Posterior cingulate gyrus (tissue), 11 donors: ENCODE measurements around the gene HIVEP3.
A peak's percentile ranks its signal among the peaks of the same experiment; 100 is the strongest.

Source experiments
- DNase-seq, 10 donors: peaks; one replicate each; pipeline versions ENCODE4 v3.0.0 to v3.0.0-alpha.2; 2020 to 2021; ENCODE audit warnings: mixed read lengths in 3 of 10
- intact Hi-C: fragments of 100-400 bp; cut with DNase I; formaldehyde crosslinking; loops from one replicate; pipeline ENCODE4 v1.15.1; 2023

The HIVEP3 gene

GRCh38 chr1:41799205-41799604 is 119.5 kb downstream of the HIVEP3 start:
- intact Hi-C loops = no loop called here

DNA sequence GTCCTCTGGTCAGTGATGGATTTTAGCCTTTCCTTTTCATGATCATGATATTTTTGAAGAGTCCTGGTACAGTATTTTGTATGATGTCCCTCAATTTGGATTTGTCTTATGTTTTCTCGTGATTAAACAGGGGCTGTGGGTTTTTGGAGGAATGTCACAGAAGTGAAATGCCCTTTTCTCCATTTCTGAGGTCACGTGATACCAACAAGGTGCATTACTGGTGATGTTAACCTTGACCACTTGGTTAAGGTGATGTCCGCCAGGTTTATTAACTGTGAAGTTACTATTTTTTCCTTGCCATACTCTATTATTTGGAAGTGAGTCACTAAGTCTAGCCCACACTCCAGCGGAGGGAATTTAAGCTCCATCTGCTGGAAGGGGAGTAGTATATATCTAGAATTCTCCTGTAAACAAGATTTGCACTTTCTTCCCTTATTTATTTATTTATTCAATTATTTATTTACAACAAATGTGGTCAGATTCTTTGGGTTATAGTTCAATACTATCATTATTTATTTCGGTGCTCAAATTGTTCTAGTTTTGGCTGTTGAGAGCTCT is 123.4 kb downstream of the HIVEP3 start:
- no peak for DNase-seq
- intact Hi-C loops = no loop called here

More at GRCh38 chr1:41799205-41799604, 119.5 kb downstream of the HIVEP3 start:
- no peak for DNase-seq

DNA sequence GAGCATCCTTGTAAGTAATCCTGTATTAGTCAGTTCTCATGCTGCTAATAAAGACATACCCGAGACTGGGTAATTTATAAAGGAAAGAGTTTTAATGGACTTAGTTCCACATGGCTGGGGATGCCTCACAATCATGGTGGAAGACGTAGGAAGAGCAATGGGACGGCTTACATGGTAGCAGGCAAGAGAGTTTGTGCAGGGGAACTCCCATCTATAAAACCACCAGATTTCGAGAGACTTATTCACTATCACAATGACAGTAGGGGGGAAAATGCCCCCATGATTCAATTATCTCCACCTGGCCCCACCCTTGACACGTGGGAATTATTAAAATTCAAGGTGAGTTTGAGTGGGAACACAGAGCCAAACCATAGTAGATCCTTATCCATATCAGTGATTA is 124.7 kb downstream of the HIVEP3 start:
- intact Hi-C loops = no loop called here
- DNase-seq = no peak

DNA sequence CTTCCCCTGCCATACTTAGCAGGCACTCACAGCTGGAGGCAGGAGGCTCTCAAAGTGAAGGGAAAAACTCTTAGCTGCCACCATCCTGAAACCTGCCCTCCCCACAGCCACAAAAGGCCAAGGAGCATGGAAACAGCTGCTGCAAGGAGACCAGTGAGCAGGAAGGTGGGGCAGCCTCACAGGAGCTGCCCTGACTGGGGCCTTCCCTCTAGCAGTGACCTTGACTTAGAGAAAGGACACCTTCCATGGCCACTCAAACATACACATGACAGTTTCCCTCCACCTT is 126.3 kb downstream of the HIVEP3 start:
- no peak for DNase-seq
- intact Hi-C loops = no loop called here

GRCh38 chr1:41791667-41792484 is 126.8 kb downstream of the HIVEP3 start:
- intact Hi-C loops = no loop called here
- DNase-seq = no peak

GRCh38 chr1:41790351-41790750 is 128.4 kb downstream of the HIVEP3 start:
- intact Hi-C loops = no loop called here
- DNase-seq = no peak

DNA sequence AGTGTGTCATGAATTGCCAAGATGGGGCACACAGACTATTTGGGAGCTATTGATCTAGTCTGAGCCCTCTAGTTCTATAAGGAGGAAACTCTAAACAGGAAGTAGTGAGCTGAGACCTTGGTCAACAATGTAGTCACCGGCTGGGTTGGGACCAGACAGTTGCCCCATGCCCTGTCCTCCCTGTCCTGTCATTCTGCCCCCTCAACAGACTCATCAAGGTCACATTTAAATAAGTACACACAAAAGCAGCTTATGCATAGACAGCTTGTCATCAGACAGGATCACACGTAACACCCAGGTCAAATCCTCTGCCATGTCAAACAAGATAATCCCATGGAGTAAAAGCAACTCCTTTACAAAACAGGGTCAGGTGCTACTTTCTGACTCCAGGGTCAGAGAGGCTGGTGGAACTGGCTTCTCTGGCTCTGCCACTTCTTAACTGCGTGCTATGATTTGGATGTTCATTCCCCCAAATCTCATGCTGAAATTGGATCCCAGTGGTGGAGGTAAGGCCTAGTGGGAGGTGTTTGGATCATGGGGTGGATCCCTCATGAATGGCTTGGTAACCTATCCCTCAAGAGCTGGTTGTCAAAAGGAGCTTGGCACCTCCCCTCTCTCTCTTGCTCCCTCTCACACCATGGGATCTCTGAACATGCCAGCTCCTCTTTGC is 128.9 kb downstream of the HIVEP3 start:
- DNase-seq = no peak
- intact Hi-C loops = no loop called here

DNA sequence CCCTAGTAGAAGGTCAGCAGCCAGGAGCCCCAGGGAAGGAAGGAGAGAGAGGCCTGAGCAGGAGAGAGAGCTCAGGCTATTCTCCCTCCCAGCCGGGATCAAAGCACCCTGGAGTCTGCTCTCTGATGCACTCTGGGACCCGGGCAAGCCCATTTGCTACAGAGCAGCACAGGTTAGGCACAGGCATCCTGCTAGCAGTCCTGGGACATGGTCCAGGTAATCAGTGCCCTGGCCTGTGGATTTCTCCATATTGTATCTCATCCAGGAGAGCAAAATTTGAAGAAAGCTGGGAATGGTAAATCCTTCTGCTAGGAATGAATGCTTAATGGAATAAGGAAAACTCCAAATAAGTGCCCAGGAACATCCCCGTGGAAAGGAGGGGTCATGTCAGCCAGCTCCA is 130.3 kb downstream of the HIVEP3 start:
- intact Hi-C loops = no loop called here
- no peak for DNase-seq

DNA sequence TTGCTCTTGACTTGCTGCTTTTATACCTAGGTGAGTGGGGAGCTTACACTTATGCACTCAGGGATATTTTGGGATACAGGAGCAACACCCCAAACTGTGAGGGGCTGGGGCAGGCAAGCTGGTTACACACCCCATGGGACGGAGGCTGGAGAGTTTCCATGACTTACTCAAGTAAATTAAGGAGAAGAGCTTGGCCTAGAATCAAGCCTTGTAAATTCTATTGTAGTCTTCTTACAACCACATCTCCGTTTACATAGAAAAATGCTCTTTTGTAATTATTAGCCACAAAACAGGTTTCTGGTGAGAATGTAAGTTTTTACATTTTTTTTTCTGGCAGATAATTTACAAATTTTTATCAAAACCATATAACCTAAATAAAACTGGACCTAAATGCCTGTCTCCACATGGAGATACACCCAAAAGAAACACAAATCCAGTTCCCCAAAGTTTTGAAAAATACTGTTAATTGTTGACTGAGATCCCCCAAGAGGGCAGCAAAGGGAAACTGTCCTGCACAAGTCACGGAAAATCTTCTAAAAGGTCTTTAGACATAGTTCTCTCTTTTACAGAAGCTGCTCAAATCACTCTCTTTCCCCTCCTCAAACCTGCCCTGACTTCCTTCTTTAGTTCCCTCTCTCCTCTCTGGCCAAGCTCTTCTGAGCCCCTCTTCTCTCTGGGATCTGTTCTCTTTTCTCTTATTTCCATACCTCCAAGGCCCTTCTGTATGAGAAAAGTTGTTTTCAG is 134.0 kb downstream of the HIVEP3 start:
- intact Hi-C loops = no loop called here
- no peak for DNase-seq

GRCh38 chr1:41783189-41783639 is 135.5 kb downstream of the HIVEP3 start:
- DNase-seq = peak in 4 of 10 donors; percentile 29 to 88 (median 60)
- intact Hi-C loops = no loop called here

- intact Hi-C loops = no loop called here
Measured at GRCh38 chr1:41780916-41781315, 137.8 kb downstream of the HIVEP3 start.

GRCh38 chr1:41780322-41780721 is 138.4 kb downstream of the HIVEP3 start:
- no peak for DNase-seq
- intact Hi-C loops = no loop called here

More at GRCh38 chr1:41780916-41781315, 137.8 kb downstream of the HIVEP3 start:
- no peak for DNase-seq

DNA sequence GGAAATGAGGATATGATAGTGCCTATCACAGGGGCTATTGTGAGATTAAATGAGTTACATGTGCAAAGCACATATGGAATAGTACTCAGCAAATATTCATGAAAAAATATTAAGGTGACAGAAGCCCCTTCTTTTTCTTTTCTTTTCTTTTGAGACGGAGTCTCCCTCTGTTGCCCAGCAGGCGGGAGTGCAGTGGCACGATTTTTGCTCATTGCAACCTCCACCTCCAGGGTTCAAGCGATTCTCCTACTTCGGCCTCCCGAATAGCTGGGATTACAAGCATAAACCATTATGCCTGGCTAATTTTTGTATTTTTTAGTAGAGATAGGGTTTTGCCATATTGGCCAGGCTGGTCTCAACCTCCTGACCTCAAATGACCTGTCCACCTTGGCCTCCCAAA is 139.4 kb downstream of the HIVEP3 start:
- DNase-seq = no peak

DNA sequence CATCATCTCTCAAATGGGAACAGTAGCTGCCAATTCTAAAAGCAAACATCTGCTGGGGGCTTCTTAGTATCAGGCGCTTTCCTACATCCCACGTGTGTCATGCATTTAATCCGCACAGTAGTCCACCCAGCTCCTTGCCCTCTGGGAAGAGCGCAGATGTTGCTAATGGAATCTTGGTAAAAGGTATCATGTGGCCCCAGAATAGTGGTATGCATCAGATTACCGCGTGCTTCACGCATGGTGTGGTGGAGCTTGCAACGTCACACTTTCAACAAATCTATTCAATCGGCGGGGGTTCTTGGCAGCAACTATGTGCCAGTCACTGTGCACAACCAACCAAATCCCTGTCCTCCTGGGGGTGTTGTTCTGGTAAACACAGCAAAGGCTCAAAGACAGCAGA is 141.0 kb downstream of the HIVEP3 start:
- intact Hi-C loops = loop anchor here (2.0 to 5.0 kb wide), 3 partner anchors 159 to 260 kb away; no protein-coding TSS in a partner anchor
- no peak for DNase-seq

More for the DNA sequence above, 139.4 kb downstream of the HIVEP3 start:
- intact Hi-C loops = loop anchor here (5.0 kb wide), 2 partner anchors 207 to 262 kb away; no protein-coding TSS in a partner anchor

- peak; percentile 78 to 99 (median 88) for DNase-seq
- intact Hi-C loops = loop anchor here (2.0 to 5.0 kb wide), 3 partner anchors 158 to 260 kb away; no protein-coding TSS in a partner anchor
Measured at GRCh38 chr1:41776891-41777441, 141.8 kb downstream of the HIVEP3 start.

- intact Hi-C loops = loop anchor here (2.0 to 5.0 kb wide), 3 partner anchors 157 to 259 kb away; no protein-coding TSS in a partner anchor
- peak in 1 of 10 donors; percentile 40 for DNase-seq
Measured at GRCh38 chr1:41775956-41776585, 142.7 kb downstream of the HIVEP3 start.

- no peak for DNase-seq
- intact Hi-C loops = no loop called here
Measured at GRCh38 chr1:41774471-41774990, 144.2 kb downstream of the HIVEP3 start.

- intact Hi-C loops = no loop called here
- no peak for DNase-seq
Measured at GRCh38 chr1:41773842-41774241, 144.9 kb downstream of the HIVEP3 start.

DNA sequence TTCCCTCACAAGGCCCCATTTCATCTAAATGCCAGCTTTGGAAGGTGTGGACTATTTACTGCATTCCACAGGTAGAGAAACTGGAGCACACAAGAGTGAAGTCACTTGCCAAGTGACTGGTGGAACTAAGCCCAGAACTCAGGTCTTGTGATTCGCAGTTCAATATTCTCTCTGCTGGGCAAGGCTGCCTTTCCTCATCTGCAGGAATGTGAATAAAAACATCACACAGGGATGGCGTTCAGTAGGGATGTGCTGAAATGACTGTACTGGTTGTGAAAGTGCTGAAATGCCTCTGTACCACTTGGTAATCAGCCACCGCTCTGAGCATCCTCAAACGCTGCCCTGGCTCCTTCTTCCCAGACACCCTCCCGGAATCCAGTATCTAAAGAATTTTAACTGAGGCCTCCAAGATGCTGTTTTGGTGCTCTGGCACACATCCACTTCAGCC is 145.6 kb downstream of the HIVEP3 start:
- DNase-seq = no peak
- intact Hi-C loops = no loop called here

- intact Hi-C loops = no loop called here
- no peak for DNase-seq
Measured at GRCh38 chr1:41769068-41769467, 149.7 kb downstream of the HIVEP3 start.
